Suppressor macrophage treated with lipopolysaccharide for 4 hours (primary cell): Measurements from ENCODE around the gene CYGB.
"Not testable (repeated sequence)": the region's sequence is repeated elsewhere in the genome, so short reads cannot be mapped to it uniquely, and the experiment has no call there.

Source experiments
- DNase-seq: peaks from one replicate; pipeline ENCODE4 v3.0.0-alpha.2; 2020

CYGB gene

DNA sequence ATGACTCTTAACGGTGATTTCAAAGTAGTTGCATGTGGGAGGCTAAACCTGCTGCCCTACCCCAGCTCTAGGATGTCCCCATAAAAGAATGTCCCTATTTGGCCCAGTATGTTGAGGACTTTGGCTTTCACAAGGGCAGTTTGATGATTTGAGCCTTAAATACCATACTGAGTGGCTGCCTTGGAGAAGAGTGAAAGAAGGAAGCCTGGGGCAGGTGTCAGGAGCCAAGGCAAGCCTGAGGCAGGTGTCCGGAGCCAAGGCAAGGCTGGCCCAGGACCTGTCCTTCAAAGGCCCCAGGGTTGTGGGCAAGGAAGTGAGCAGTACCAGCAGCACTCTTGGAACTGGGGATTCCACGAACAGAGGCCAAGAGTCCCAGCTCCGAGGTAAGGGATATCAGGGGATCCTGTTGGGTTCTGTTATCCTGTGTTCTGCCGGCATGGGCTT, 29.5 kb upstream of the CYGB start:
- DNase-seq = no peak

DNA sequence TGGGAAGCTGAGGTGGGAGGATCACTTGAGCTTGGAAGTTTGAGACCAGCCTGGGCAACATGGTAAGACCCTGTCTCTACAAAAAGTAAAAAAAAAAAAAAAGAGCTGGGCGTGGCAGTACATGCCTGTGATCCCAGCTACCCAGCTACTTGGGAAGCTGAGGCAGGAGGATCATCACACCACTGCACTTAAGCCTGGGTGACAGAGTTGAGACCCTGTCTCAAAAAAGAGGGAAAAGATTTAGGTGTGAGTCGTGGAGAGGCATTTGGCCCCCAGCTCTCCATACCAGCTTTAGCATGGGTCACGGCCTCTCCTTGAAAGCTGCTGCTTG, 29.1 kb upstream of the CYGB start:
- DNase-seq = no peak

DNA sequence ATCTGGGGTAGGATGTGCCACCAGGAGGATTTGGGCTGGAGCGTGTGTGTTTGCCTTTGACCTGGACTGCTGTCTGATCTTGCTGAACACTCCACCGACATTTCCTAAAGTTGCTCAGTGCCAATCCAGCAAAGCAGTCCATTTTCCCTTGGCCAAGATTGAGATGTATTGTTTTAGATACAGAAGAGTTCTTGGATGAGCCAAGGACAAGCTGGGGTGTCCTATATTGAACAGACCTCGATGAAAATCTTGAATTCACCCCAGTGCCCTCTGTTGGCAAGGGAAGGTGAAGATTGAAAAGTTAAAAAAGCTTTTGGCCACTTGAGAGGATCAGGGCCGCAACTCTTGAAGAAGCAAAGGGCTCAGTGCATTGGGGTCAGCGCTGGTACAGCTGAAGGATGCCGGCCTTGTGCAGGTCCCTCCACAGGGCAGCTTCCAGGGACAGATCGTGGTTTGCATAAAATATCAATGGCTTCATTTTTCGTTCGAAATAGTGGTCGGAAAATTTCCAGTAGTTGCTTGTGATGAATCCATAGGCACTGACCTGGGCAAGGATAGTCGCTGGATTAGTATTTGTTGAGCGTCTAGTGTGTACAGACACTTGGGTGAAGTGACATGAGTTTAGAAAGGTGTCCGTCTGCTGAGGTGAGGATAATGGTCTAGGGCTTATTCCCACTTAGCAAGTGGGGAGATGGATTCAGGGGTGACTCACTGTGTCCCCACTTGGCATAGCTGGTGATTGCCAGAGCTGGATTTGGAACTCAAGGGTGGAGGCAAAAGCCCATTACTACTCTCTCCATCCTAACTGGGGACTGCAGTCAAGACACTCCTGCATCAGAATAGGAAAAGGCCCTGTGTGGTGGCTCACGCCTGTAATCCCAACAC, 28.5 kb upstream of the CYGB start:
- DNase-seq = no peak

DNA sequence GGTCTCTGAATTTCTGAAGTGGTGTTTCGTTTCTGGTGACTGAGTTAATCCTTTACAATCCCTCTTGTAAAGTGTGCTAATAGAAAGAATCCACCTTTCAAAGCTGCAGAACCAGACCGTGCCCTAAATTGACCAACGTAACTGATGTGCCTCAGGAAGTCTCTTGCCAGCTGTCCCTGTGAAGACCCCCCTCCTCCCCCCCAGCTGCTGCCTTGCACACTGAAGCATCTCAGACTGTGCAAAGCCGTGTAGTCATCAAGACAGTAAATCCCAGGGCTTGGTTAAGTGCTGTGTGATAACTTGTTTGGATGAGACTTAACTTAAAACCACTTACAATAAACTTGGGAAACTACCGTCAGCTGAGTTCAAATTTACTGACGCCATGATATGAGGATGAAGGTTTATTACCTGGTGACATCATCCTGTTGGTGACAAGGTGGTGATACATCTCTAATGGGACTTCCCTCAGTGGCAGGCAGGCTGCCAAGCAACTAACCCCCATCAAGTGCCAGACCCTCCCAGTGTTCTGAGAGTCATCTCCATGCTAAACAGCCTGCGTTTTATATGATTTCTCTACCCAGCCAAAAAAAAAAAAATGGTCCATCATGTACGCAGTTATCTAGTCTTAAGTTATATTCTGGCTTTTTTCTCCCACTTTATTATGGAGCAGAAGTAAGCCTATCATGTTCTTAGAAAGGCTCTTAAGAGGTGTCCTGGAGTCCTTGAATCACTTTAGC, 27.6 kb upstream of the CYGB start:
- DNase-seq = peak; percentile 47

DNA sequence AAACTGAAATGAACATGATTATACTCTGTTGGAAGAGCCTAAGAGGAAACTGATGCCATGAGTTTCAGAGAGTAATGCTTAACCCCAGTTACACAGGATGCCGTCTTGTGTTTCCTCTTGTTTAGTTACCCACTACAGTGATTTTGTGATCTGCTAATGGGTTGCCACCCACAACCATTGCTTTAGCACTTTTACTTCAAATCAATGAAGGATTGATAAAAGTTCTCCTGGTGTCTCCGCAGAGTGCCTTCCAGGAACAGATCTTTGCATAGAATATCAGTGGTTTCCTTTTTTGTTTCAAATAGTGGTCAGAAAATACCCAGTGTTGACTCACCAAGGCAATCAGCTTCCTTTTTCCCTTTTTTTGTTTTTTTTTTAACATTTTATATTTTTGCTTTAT, 25.9 kb upstream of the CYGB start:
- DNase-seq = not testable (repeated sequence)

DNA sequence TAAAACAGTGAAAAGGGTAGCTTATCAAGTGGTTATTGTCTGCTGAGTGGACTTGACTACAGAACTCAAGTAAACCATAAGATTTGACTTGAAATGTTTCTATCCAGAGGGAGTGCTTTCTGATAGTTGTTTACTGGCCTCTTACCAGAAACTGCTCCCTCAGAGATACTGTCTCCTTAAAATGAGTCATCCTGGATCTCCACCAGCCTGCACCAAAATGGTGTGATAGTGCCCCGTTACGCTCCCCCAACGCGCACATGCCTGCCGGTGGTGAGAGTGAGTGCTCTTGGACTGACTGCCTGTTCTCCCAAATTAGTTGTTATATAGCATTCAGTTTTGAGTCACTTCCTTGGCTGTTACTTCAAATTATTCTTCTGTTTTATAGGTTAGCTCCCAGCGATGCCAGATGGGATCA, 25.2 kb upstream of the CYGB start:
- no peak for DNase-seq

DNA sequence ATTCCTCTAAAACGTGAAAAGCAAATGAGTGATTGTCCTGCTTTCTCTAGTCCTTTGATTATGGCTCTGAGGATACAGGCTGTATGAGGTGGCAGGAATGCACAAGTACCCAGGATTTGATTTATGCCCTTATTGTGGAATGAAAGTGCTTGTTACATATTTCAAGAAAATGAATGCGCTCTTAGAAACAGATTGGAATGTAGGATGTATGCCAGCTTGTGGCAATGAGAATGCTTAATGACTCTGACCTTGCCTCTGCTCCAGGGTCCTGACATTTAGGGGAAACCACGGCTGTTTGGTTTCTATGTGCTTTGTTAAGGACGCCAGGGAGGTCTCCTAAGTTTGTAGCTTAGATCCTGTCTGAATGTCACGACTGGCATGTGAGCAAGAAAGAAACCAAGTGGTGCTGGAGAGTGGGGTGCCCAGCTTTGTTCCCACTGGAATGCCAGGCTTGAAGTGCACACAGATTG, 24.3 kb upstream of the CYGB start:
- no peak for DNase-seq

DNA sequence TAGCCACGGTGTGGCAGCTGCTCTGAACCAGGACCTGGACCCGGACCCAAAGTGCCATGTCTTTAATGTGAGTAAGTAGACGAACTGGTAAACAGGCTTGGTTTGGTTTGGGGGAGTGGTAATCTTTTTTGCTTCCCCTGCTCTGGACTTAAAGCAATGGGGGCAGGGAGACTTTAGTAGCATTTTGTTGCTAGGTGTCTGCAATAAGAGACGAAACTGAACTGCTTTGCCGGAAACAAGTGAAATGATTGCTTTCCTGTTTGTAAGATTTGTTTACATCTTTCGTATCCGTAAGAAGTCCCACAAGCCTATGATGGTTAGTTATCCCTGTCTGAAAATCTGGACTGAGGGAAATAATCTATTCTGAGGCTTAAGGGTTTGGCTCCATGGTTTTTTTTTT, 23.8 kb upstream of the CYGB start:
- no peak for DNase-seq

DNA sequence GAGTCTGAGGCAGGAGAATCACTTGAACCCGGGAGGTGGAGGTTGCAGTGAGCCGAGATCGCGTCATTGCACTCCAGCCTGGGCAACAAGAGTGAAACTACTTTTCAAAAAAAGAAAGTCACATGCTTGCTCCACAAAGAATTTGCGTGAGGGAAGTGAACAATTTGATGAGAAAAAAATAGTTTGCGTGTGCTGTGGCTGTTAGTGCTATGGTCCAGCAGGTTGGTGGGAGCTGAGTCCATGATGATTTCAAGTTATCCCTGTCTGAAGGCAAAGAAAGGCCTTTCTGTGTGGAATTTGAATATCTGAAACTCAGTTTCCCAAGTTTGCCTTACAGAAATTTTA, 23.3 kb upstream of the CYGB start:
- DNase-seq = peak; percentile 46

DNA sequence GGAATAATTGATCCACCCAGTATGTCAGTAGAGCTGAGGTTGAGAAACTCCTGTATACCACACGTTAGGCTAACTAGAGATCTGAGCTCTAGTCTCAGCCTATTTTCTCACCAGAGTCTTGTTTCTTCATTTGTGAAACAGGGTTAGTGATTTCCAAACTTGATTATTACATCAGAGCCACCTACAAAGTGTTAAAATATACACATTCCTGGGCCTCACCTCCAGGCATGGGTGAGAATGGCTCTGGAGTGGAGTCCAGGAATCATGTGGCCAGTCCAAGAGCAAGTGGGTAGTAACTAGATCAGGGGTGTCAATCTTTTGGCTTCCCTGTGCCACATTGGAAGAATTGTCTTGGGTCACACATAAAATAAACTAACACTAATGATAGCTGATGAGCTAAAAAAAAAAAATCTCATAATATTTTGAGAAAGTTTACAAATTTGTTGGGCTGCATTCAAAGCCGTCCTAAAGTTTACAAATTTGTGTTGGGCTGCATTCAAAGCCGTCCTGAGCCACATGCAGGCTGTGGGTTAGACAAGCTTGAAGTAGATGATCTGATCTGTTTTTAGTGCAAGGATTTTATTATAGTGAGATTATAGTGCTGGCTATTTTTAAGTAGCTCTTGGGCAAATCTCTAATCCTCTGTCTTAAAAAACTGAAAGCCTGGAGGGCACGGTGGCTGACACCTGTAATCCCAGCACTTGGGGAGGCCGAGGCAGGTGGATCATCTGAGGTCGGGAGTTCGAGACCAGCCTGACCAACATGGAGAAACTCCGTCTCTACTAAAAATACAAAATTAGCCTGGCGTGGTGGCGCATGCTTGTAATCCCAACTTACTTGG, 22.7 kb upstream of the CYGB start:
- DNase-seq = no peak

DNA sequence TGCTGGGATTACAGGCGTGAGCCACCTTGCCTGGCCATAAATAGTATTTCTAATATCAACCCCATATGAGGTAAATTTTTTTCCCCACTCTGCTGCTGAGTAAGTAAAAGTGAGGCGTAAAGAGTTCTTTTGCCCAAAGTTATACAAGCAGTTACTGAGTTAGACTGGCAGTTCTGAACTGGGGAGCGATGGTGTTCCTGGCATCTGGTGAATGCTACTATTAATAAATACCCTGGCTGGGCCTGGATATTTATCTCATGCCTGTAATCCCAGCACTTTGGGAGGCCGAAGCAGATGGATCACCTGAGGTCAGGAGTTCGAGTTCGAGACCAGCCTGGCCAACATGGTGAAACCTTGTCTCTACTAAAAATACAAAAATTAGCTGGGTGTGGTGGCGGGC, 22.0 kb upstream of the CYGB start:
- DNase-seq = not testable (repeated sequence)

DNA sequence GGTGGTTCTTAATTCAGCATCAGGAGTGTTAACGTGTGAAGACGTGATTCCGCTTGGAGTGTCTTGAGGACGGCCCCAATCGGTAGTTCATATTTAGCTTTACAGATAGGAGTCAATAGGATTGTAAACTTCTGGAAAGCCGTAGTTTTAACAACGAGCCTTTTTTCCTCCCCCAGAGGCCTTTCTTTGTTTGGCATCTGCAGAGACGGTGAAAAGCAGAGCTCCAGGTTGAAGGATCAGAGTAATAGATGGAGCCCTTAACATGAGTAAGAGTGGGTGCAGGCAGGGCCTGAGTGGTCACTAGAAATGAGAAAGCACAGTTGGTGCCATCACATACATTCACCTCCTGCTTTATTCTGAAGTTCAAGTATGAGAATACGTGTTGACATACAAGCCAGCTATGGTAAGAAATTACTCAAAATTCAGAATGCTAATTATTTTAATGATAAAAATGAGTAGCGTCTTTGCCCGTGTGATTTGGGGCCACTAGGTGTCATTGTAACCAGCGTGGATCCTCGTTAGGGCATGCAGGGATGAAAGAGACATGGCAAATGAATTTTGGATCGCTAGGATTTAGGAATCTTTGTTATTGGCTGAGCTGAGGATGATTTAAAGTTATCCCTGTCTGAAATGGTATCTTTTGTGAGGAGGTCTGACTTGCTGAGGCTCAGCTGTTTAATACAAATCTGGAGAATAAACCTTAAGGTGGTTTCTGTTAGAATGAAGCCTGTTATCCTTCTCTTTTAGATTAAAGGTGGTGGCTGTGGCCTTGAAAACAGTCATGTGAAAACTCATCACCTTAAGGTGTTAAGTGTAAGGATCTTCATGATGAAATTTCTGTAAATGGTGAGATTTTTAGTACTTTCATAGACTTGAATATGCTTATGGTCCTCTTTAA, 20.9 kb upstream of the CYGB start:
- DNase-seq = peak; percentile 31

DNA sequence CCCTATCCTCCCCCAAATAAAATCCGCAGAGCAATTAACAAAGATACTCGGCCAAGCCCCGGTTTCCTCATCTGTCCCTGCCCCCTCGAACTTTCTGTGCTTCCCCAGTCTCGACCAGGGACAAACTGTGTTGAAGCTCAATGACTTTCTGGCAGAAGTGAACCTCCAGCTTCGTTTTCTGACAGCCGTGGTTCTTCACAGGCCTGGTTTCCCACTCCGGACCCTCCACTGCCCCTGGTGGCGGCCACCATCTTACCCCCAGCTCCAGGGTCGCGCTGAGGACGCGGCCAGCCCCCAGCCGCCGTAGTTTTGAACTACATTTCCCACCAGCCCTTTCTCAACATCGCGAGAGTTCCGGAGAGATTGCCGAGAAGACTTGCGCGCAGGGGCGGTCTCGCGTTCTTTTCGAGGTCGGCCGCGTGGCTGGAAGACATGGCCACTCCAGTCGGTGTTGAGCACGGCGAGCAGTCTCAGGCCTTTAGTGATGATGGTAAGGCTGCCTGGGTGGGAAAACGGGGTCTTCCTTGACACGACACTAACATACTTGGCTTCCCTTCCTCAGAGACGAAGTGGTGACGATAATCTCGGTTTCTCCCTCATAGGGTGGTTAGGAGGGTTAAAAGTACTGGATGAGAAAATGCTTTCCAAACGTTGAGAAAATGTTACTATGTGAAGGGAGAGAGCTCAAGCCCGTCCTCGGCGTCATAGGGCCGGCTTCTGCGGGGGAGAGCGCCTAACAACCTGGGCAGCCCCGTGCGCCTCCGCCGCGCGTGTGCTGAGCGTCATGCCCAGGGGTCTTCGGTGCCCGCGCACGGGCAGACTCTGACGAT, 20.1 kb upstream of the CYGB start:
- peak; percentile 98 for DNase-seq

DNA sequence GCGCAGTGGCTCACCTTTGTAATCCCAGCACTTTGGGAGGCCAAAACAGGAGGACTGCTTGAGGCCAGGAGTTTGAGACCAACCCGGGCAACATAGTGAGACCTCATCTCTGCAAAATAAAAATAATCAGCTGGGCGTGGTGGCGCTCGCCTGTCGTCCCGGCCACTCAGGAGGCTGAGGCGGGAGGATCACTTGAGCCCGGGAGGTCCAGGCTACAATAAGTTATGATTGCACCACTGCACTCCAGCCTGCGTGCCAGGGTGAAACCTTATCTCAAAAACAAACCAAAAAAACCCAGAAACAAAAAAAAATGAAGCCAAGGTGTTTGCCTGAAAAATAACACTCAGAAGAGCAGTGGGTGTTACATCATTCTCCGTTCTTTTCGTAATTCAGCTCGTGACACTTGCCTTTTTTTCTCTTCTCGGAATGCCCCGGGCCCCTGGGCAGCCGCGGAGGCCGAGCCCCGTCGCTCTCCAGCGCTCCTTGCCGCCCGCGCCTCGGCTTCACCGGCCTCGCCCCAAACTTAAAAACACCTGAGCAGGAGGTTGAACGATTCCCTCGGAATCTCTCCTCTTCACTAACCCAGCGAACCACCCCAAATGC, 19.4 kb upstream of the CYGB start:
- peak; percentile 85 for DNase-seq

DNA sequence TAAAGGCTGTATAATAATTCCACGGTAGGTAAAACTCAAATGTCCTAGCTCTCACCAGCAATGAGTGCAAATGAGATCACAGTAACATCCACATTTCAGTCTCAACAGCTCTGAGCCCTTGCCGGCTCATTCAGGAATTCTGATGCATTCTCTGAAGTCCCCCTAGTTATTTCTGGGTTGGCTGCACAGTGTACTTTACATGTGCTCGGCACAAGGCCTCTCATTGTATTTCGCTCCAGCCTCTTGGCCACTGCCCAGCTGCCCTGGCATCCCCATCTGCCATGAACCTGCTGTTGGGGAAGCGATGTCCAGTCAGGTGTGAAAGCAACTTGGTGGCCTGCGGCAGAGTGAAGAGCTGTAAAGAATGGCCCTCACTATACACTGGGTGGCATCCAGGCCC, 16.6 kb upstream of the CYGB start:
- no peak for DNase-seq

DNA sequence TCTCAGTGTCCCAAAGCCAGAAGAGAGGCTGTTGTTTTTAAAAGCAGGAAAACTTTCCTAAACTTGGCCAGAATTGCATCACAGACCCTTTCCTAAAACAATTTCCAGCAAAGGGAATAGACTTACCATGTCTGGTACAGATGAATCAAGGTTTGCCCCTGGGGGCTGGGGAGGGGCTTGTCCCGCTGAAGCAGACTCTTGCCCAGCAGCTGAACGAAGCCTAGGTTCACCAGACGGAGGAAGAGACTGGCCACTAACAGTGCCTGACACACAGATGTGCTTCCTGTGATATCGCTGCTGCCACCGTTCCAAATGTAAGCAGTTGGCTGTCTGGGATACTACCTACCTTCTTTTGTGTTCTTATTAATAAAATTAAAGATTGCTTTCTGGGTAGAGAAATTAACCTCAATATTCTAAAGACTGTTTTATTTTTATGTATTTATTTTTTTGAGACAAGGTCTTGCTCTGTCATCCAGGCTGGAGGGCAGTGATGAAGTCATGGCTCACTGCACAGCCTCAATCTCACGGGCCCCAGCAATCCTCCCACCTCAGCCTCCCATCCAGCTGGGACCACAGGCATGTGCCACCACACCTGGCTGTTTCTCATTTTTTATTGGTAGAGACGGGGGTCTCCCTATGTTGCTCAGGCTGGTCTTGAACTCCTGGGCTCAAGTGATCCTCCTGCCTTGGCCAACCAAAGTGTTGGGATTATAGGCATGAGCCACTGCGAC, 15.8 kb upstream of the CYGB start:
- DNase-seq = no peak

DNA sequence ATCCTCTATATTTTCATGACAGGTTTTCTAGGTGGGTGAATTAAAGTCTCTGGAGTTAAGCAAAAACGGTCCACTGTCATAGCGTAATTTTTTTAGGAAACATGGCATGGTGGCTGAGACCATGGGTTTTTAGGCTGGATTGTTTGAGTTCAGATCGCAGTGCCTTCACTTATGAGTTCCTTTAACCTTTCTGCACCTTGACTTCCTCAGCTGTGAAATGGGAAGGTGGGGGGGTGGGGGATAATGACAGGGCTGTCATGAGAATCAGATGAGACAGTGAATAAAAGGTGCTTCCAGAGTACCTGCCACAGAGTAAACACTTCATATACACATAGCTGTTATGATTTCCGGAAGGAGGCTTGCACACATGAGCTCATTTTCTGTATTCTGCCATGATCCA, 14.2 kb upstream of the CYGB start:
- DNase-seq = no peak

DNA sequence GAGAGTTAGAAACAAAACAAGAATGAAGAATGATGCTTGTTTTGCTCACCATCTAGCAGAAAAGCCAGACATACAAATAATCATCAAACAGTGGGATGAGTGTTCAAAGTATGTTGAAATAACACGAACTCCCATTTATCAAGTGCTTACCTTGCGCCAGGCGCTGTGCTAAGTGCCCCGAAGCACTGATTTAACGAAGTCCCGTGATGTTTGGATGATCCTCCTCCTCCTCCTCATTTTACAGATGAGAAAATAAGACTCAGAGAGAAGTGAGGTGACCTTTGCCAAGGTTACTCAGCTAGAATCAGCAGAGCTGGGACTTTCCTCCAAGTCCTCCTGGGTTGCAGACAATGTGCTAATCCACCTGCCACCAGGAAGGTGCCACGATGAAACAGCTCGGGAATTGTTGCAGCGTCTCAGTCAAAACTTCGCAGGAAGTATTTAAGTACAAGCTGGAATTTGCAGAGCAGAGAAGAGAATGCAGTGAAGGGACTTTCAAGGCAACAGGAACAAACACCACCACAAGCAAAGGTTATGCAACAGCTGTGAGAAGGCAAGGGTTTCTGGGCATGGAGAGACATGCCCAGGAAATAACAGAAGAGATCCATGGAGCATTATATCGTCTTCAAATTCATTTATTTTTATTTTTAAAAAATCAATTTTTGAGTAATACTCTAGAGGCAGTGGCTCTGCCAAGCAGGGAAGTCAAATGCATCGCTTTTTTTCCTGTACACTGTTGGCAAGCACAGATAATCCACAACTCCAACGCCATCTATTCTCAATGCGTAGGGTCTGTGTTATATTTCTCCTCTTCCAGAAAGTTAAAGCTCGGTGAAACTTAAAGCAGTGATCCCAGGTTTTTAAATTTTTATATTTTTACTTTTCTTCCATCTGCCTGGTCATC, 13.5 kb upstream of the CYGB start:
- peak; percentile 75 for DNase-seq

DNA sequence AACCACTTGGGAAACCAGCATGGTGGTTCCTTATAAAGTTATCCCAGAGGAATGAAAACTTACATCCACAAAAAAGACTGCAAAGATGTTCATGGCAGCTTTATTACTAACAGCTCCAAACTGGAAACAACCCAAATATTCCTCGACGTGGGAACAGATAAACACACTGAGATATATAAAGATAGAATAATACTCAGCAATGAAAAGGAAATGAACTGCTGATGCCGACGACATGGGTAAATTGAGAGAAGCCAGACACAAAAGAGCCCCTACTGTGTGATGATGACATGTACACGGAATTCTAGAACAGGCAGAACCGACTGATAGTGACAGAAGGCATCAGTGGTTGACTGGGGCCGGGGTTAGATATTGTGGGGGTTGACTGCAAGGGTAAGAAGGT, 12.0 kb upstream of the CYGB start:
- DNase-seq = no peak
